Mammary epithelial cell (primary cell): ENCODE measurements around the gene PIGR.

Source experiments
- CTCF ChIP-seq, 2 donors: IDR thresholded peaks in 1 of 2; conservative IDR thresholded peaks in 1 of 2; 2 replicates each; pipeline ENCODE4 v1.5.1; 2011 to 2012; ENCODE audit warnings: inconsistent platforms in 2 of 2, low read length in 2 of 2, mild to moderate bottlenecking in 2 of 2, control low read depth in 1 of 2, low read depth in 1 of 2; ENCODE audit not compliant: insufficient read depth in 1 of 2; ENCODE audit errors: extremely low read depth in 1 of 2
- EZH2 ChIP-seq: IDR thresholded peaks from 2 replicates; pipeline ENCODE4 v1.6.1; 2012; ENCODE audit warnings: low read length, inconsistent platforms, borderline replicate concordance

DNA sequence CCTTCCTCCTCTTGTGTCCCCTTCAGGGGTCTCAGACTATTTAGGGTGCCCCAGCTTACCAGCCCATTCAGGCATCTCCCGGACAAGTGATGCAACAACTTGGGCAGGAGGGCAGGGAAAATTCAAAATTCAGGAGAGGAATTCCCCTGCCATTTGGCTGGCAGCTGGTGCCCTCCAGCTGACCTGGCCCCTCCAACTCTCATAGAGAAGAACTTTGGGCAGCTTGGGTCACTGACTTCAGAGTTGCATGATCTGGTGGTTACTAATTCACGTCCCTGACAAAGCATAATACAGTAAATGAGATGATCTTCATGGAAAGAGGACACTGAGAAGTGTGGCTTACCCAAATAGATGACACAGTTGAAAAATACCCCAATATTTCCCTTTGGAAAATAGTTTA lies 24.2 kb upstream of the PIGR start, which contains the start of gene FCAMR:
- TF ChIP-seq CTCF (conservative IDR thresholded peaks at IDR 0.05 in 1 of 2, IDR thresholded peaks at IDR 0.05 in 1 of 2; ENCODE audit: extremely low read depth in 1 of 2, insufficient read depth in 1 of 2, low read depth in 1 of 2, low read length in 2 of 2): no peak
- TF ChIP-seq EZH2: no peak
